ENCODE results near the gene GIMAP5. TPM values are rescaled to one million over a fixed set of nuclear protein-coding genes. Genes with fewer than 3 reads are reported as not detected.

The GIMAP5 gene
- total RNA-seq, 1 donor from 2014 or later = 0.14 TPM

DNA sequence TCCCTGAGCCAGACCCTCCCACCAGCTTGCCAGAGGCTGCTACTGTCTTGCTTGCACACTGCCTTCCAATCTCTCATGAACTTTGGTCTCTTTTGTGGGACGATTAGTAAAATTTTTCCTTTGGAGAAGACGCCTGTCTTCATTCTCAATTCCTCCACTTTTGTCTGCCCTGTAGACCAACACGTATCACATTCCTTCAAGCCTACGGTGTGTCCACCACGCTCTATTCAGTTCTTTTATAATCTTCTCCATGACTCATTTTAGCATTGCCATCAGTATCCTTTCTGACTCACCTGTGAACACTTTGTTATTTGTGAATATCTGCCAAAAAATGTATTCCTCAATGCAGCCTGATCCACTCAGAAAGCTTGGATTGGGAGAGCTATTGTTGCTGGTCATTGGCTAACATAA is 1.4 kb downstream of the GIMAP5 start:
- Mint-ChIP-seq H3K36me3 (ENCODE audit: low read depth, unreplicated experiment) (no peaks in the 10 kb centered on the region), H3K27ac (ENCODE audit: unreplicated experiment) (no peak overlapping the region), H3K4me3 (ENCODE audit: unreplicated experiment) (no peak overlapping the region), H3K27me3 (ENCODE audit: low read depth, unreplicated experiment) (peaks cover 90% of the 10 kb centered on the region), H3K9me3 (ENCODE audit: unreplicated experiment) (peaks cover 2% of the 10 kb centered on the region), H3K4me1 (ENCODE audit: low read depth, unreplicated experiment) (no peaks in the 10 kb centered on the region)
- no peak for DNase-seq (ENCODE audit: low read depth)
- Histone ChIP-seq H3K4me1 (ENCODE audit: insufficient read depth, low read length) (no peaks in the 10 kb centered on the region), H3K9ac (ENCODE audit: low read length) (no peak overlapping the region), H3K27ac (ENCODE audit: low read depth, low read length) (no peak overlapping the region), H3K9me3 (ENCODE audit: insufficient read depth, low read depth, low read length) (no peaks in the 10 kb centered on the region), H2AFZ (ENCODE audit: low read depth, low read length) (no peak overlapping the region), H3K4me2 (ENCODE audit: low read length) (no peak overlapping the region), H3K27me3 (ENCODE audit: insufficient read depth, low read length) (no peaks in the 10 kb centered on the region), H3K79me2 (ENCODE audit: insufficient read depth, low read length) (no peaks in the 10 kb centered on the region), H3K4me3 (ENCODE audit: insufficient read depth, low read depth, low read length) (no peak overlapping the region), H4K20me1 (ENCODE audit: insufficient read depth, low read length) (no peaks in the 10 kb centered on the region), H3K36me3 (ENCODE audit: insufficient read depth, low read length) (no peaks in the 10 kb centered on the region)
- TF ChIP-seq, protein P1, sequence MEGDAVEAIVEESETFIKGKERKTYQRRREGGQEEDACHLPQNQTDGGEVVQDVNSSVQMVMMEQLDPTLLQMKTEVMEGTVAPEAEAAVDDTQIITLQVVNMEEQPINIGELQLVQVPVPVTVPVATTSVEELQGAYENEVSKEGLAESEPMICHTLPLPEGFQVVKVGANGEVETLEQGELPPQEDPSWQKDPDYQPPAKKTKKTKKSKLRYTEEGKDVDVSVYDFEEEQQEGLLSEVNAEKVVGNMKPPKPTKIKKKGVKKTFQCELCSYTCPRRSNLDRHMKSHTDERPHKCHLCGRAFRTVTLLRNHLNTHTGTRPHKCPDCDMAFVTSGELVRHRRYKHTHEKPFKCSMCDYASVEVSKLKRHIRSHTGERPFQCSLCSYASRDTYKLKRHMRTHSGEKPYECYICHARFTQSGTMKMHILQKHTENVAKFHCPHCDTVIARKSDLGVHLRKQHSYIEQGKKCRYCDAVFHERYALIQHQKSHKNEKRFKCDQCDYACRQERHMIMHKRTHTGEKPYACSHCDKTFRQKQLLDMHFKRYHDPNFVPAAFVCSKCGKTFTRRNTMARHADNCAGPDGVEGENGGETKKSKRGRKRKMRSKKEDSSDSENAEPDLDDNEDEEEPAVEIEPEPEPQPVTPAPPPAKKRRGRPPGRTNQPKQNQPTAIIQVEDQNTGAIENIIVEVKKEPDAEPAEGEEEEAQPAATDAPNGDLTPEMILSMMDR (IDR thresholded peaks at IDR 0.05; ENCODE audit: insufficient read depth, low read depth, low read length) = no peak
- no peak for TF ChIP-seq EZH2 (IDR thresholded peaks at IDR 0.05; ENCODE audit: insufficient read depth, low read length)
- no peak for FAIRE-seq

DNA sequence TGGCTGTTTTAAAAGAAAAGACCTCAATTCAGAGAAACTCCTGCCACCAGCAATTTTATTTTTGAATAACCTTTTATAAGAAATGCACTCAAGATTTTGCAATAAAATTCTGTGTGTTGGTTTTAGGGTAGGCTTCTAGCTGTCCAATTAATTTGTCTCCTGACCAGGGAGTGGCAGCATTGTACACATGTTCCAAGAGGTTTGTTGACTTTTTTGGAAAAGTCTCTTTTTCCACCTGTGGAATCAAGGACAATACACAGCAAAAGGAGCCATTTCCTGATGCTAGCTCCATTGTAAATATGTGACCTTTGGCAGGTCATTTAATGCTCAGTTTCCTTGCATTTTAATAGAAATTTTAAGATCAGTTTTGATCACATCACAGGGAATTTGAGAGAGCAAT is 1.8 kb downstream of the GIMAP5 start:
- H3K4me1 Mint-ChIP-seq (ENCODE audit: low read depth, unreplicated experiment) = no peaks in the 10 kb centered on the region
- TF ChIP-seq, protein P1 (IDR thresholded peaks at IDR 0.05; ENCODE audit: insufficient read depth, low read depth, low read length) = no peak
- no peak for TF ChIP-seq EZH2 (IDR thresholded peaks at IDR 0.05; ENCODE audit: insufficient read depth, low read length)
- H3K4me3 ChIP-seq (ENCODE audit: insufficient read depth, low read depth, low read length) = no peak overlapping the region
- H3K27ac Mint-ChIP-seq (ENCODE audit: unreplicated experiment) = no peak overlapping the region
- no peak overlapping the region for H3K4me2 ChIP-seq (ENCODE audit: low read length)
- no peaks in the 10 kb centered on the region for H3K4me1 ChIP-seq (ENCODE audit: insufficient read depth, low read length)
- no peak overlapping the region for H3K4me3 Mint-ChIP-seq (ENCODE audit: unreplicated experiment)
- H3K27me3 Mint-ChIP-seq (ENCODE audit: low read depth, unreplicated experiment) = peaks cover 90% of the 10 kb centered on the region
- no peak for DNase-seq (ENCODE audit: low read depth)
- no peaks in the 10 kb centered on the region for H3K27me3 ChIP-seq (ENCODE audit: insufficient read depth, low read length)
- H3K9ac ChIP-seq (ENCODE audit: low read length) = no peak overlapping the region
- no peak overlapping the region for H3K27ac ChIP-seq (ENCODE audit: low read depth, low read length)
- no peaks in the 10 kb centered on the region for H3K79me2 ChIP-seq (ENCODE audit: insufficient read depth, low read length)
- H3K36me3 ChIP-seq (ENCODE audit: insufficient read depth, low read length) = no peaks in the 10 kb centered on the region
- no peaks in the 10 kb centered on the region for H3K36me3 Mint-ChIP-seq (ENCODE audit: low read depth, unreplicated experiment)
- H3K9me3 ChIP-seq (ENCODE audit: insufficient read depth, low read depth, low read length) = no peaks in the 10 kb centered on the region
- no peaks in the 10 kb centered on the region for H4K20me1 ChIP-seq (ENCODE audit: insufficient read depth, low read length)
- H3K9me3 Mint-ChIP-seq (ENCODE audit: unreplicated experiment) = peaks cover 2% of the 10 kb centered on the region
- FAIRE-seq = no peak
- no peak overlapping the region for H2AFZ ChIP-seq (ENCODE audit: low read depth, low read length)

DNA sequence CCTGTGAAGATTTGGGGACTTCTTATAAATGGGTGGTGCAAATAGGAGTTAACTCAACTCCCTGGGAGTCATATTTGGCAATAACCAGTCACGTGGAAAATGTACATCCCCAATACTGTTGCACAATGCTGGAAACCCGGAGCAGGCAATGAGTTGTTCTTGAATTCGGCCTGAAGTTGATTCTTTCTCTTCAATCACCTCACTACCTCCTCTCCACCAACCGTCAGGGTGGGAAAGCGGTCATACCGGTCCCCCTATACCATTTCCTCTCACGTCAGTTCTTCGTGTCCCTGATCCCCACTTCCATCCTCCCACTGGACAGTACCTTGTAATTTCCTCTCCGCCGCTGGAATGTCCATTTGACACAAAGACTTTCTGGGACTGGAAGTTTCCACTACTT is 2.8 kb downstream of the GIMAP5 start:
- Histone ChIP-seq H3K36me3 (ENCODE audit: insufficient read depth, low read length) (no peaks in the 10 kb centered on the region), H2AFZ (ENCODE audit: low read depth, low read length) (no peak overlapping the region), H3K79me2 (ENCODE audit: insufficient read depth, low read length) (no peaks in the 10 kb centered on the region), H3K27me3 (ENCODE audit: insufficient read depth, low read length) (no peaks in the 10 kb centered on the region), H3K4me2 (ENCODE audit: low read length) (no peak overlapping the region), H3K9me3 (ENCODE audit: insufficient read depth, low read depth, low read length) (no peaks in the 10 kb centered on the region), H3K9ac (ENCODE audit: low read length) (no peak overlapping the region), H3K4me3 (ENCODE audit: insufficient read depth, low read depth, low read length) (no peak overlapping the region), H3K27ac (ENCODE audit: low read depth, low read length) (no peak overlapping the region), H3K4me1 (ENCODE audit: insufficient read depth, low read length) (no peaks in the 10 kb centered on the region), H4K20me1 (ENCODE audit: insufficient read depth, low read length) (no peaks in the 10 kb centered on the region)
- Mint-ChIP-seq H3K27me3 (ENCODE audit: low read depth, unreplicated experiment) (peaks cover 89% of the 10 kb centered on the region), H3K4me1 (ENCODE audit: low read depth, unreplicated experiment) (no peaks in the 10 kb centered on the region), H3K27ac (ENCODE audit: unreplicated experiment) (no peak overlapping the region), H3K36me3 (ENCODE audit: low read depth, unreplicated experiment) (no peaks in the 10 kb centered on the region), H3K4me3 (ENCODE audit: unreplicated experiment) (no peak overlapping the region), H3K9me3 (ENCODE audit: unreplicated experiment) (peaks cover 2% of the 10 kb centered on the region)
- DNase-seq (ENCODE audit: low read depth) (no peak), FAIRE-seq (no peak)
- TF ChIP-seq EZH2 (IDR thresholded peaks at IDR 0.05; ENCODE audit: insufficient read depth, low read length) = no peak
- TF ChIP-seq, protein P1 (IDR thresholded peaks at IDR 0.05; ENCODE audit: insufficient read depth, low read depth, low read length) = no peak
